ENCODE data around the gene CAPN5. TPM values are rescaled to one million over a fixed set of nuclear protein-coding genes. Genes with fewer than 3 reads are reported as not detected.

CAPN5 gene
- total RNA-seq, 1 donor from 2014 or later = 7.3 TPM

DNA sequence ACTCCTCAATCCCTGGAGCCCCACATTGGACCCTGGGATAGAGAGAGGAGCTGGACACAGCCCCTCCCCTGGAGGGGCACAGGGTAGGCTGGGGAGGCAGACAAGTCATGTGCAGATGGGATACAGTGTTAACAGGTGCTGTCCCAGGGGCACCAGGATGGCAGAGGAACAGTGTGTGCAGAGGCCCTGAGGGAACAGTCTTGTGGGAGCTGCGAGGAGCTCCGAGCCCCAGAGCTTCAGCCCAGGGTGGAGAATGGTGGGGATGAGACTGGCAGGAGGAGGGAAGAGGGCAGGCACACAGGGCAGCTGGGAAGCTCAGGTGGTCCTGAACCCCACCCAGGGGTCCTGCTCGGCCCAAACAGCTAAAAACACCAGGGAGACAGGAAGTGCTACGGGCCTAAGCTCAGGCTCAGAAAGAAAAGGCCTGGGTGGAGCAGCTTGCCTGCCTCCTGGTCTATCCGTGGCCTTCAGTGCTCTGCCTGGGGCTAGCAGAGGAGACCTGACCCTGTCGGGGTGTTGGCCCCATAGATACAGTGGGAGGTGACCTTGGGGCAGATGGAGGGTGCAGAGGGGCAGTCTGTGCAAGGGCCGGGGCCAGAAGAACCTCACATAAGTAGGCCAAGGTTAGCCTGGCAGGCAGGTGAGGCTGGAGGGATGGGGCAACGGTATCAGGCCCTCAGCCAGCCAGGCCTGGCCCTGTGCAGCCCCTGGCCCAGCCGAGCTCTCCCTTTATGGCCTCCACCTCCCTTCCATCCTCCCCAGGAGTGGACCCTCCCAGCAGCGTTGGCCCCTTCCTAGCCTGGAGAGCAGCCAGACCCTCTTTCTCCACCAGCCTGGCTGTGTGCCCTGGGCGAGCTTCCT lies 15.4 kb downstream of the CAPN5 start:
- TF ChIP-seq, protein P1, sequence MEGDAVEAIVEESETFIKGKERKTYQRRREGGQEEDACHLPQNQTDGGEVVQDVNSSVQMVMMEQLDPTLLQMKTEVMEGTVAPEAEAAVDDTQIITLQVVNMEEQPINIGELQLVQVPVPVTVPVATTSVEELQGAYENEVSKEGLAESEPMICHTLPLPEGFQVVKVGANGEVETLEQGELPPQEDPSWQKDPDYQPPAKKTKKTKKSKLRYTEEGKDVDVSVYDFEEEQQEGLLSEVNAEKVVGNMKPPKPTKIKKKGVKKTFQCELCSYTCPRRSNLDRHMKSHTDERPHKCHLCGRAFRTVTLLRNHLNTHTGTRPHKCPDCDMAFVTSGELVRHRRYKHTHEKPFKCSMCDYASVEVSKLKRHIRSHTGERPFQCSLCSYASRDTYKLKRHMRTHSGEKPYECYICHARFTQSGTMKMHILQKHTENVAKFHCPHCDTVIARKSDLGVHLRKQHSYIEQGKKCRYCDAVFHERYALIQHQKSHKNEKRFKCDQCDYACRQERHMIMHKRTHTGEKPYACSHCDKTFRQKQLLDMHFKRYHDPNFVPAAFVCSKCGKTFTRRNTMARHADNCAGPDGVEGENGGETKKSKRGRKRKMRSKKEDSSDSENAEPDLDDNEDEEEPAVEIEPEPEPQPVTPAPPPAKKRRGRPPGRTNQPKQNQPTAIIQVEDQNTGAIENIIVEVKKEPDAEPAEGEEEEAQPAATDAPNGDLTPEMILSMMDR (conservative IDR thresholded peaks at IDR 0.05; ENCODE audit: low read depth, low read length) = no peak
- DNase-seq (ENCODE audit: low read depth) = no peak
- H3K4me3 ChIP-seq (ENCODE audit: low read depth, low read length) = no peak overlapping the region

DNA sequence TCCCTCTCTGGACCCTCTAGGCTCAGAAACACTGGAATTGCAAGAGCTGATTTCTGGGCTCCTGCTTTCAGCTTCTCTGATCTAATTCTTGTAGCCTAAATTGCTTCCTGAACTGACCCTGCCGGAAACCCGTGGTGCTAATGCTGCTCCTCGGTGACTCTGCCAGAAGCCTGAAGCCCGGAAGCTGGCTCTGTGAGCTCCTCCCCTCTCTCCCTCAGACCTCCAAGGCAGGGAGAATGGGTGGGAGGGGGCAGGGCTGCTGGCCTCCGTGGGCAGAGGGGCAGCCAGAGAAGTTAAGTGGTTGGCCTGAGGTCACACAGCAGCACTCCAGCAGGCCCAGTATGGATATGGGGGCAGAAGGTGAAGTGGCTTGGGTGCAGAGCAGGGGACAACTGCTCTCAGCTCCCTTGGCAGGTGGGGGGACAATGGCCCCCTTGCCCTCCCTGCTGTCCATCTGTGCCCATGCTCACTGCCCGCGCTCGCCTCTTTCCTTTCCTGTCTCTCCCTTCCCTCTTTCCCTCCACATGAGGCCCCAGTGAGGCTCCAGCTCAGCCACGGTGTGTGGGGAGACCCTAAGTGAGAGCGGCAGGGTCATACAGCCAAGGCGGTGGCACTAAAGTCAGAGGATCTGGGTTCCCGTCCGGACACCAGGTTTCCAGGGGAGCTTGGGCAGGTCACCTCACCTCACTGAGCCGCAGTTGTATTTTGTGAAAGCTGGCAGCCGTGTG lies 16.2 kb downstream of the CAPN5 start:
- no peak overlapping the region for H3K4me3 ChIP-seq (ENCODE audit: low read depth, low read length)
- TF ChIP-seq, protein P1 (conservative IDR thresholded peaks at IDR 0.05; ENCODE audit: low read depth, low read length) = no peak
- DNase-seq (ENCODE audit: low read depth) = no peak

DNA sequence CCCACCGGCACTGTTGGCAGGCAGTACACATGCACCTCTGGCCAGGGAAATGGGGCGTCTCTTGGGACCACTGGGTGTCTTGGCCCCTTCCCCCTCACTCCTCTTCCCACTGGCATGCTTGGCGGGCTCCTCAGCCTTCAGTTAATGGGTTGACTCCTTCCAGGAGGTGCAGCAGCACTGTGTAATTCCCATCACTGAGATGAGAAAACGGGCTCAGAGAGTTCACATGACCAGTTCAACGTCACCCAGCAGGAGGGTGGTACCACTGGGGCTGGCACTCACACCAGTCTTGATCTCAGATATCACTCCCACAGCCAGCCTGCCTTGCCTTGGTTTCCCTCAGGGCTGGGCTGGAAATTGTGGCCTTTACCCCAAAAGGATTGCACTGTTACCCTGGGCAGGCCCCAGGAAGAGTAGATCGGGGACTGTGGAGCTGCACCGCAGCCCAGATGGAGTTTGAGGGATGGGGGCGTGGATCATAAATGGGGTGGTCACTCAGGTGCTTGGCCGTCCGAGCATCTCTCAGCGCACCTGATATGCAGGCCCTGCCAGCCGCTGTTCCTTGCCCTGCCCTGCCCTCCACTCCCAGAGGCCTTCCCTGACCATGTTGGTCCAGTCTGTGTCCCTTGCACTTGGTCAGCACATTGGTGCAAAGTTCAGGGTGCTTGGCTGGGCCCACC lies 16.9 kb downstream of the CAPN5 start:
- DNase-seq (ENCODE audit: low read depth) = no peak
- TF ChIP-seq, protein P1 (conservative IDR thresholded peaks at IDR 0.05; ENCODE audit: low read depth, low read length) = no peak

DNA sequence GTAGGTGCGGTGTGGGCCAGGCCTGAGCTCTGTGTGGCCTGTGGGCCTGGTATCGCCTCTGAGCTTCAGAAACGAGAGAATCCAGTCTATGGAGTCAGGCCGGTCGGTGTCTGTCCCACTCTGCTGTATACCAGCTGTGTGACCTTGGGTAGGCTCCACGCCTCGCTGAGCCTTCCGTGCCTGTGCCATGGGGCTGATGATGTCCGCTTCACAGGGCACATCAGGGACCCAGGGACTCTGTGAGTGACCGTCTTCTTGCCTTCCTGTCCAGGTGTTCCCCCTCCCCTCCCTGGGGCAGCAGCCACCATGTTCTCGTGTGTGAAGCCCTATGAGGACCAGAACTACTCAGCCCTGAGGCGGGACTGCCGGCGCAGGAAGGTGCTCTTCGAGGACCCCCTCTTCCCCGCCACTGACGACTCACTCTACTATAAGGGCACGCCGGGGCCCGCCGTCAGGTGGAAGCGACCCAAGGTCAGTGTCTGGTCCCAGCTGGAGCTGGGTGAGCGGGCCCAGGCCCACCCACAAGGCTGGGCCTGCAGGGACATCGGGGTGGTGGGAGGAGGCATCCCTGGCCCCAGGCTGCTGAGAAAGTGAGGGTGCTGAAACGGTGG lies 17.9 kb downstream of the CAPN5 start:
- no peak for DNase-seq (ENCODE audit: low read depth)
- TF ChIP-seq, protein P1 (conservative IDR thresholded peaks at IDR 0.05; ENCODE audit: low read depth, low read length) = no peak
- H3K4me3 ChIP-seq (ENCODE audit: low read depth, low read length) = no peak overlapping the region

More for the DNA sequence above, 16.9 kb downstream of the CAPN5 start:
- no peak overlapping the region for H3K4me3 ChIP-seq (ENCODE audit: low read depth, low read length)

DNA sequence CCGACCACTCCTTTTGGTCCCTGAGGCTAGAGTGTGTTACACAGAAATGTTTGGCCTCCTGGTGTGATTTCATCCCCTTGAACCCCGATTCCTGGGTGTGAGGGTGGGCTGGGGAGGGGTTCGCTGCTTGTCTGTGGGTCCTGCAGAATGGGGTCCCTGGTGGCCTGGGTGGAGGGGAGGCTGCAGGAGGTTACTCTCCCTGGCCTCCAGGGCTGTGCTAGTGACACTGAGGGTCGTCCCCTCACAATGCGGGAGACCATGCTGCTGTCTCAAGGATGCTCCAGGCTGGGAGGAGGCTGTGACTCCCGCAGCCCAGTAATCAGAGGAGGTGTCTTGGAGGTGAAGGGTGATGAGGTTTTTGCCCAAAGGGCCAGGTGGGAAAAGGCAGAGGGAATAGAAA lies 18.9 kb downstream of the CAPN5 start:
- no peak overlapping the region for H3K4me3 ChIP-seq (ENCODE audit: low read depth, low read length)
- TF ChIP-seq, protein P1 (conservative IDR thresholded peaks at IDR 0.05; ENCODE audit: low read depth, low read length) = no peak
- no peak for DNase-seq (ENCODE audit: low read depth)

DNA sequence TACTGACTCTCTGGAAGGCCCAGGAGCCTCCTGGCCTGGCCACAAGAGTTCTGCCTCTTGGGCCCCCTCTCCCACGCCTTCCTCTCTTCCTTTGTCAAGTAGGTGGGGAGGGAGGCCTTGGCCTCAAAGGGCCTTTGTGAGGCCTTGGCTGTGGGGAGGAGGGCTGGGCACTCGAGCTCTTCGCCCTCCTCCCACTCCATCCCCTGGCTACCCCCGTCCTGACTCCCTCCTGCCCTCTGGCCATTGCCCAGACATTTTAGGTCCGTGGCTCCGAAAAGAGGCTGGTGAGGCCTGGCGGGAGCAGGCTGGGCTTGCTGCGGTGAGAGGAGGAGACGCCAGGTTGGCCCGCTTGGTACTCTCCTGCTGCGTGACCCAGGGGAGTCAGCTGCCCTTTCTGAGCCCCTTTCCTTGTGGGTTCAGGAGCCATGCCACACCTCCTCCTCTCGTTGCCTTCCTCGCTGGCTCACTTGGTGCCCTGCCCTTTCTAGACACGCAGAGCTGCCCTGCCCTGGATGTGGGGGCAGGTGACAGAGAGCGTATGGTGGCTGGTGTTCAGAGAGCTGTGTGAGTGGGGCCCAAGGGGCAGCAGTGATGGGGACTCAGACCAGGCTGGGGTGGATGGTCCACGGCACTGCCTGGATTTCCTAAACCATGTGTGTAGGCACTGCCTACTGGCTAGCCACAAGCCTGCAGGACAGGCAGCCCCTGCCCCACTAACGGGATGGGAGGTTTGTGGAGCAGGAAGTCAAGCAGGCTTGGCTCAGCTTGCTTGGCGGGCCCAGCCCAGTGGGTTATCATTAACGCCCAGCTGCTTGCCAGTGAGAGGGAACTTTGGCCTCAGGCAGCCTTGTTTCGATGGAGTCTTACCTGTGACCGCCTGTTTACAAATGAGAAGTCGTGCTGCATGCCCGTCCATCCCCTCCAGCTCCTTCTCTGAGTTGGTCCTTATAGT lies 20.0 kb downstream of the CAPN5 start:
- DNase-seq (ENCODE audit: low read depth) = no peak
- no peak overlapping the region for H3K4me3 ChIP-seq (ENCODE audit: low read depth, low read length)
- TF ChIP-seq, protein P1 (conservative IDR thresholded peaks at IDR 0.05; ENCODE audit: low read depth, low read length) = no peak
